ENCODE results near the gene CADM2. TPM values are rescaled to one million over a fixed set of nuclear protein-coding genes. Genes with fewer than 3 reads are reported as not detected.

The CADM2 gene
- total and polyA plus RNA-seq, 2 donors (not counting 3 experiments of a cell fraction or from before 2014, with no cell fraction given), result not detected

GRCh38 chr3:85572426-85572825 is 613.6 kb downstream of the CADM2 start:
- dilution Hi-C loops (cut with MboI; ENCODE audit: extremely low pct_ligation_motif_present, low sequenced_read_pairs), result no loop called here
- DNase-seq (ENCODE audit: low read depth, low spot score) (peak; percentile 11), FAIRE-seq (no peak)
- no peak overlapping the region for H3K9ac ChIP-seq (replicated peaks; ENCODE audit: extremely low read depth, insufficient read depth, low read length)
- H3K4me3 ChIP-seq (replicated peaks in 1 of 3; ENCODE audit: insufficient read depth in 1 of 3, low read depth in 1 of 3, low read length in 3 of 3), result no peak overlapping the region
- no peak overlapping the region for H3K27ac ChIP-seq (ENCODE audit: insufficient read depth, low read depth, low read length)
- BruUV-seq (replicated peaks), result no TSS peak
- H2AFZ ChIP-seq (ENCODE audit: low read depth, low read length), result no peak overlapping the region
- H3K36me3 ChIP-seq (ENCODE audit: control insufficient read depth in 2 of 2, extremely low read depth in 1 of 2, insufficient read depth in 2 of 2, low read length in 2 of 2), result no peaks in the 10 kb centered on the region
- no peaks in the 10 kb centered on the region for H3K79me2 ChIP-seq (ENCODE audit: control insufficient read depth, insufficient read depth, low read length)
- ChIA-PET CTCF (no interaction called here), POLR2A (no interaction called here)
- TF ChIP-seq POLR2AphosphoS5 (IDR thresholded peaks at IDR 0.05; ENCODE audit: insufficient read depth, low read depth, low read length) (no peak), MYC (IDR thresholded peaks at IDR 0.05; ENCODE audit: low read depth, low read length) (no peak), EZH2 (IDR thresholded peaks at IDR 0.05; ENCODE audit: borderline replicate concordance, low read depth, low read length, severe bottlenecking) (no peak), POLR2A (IDR thresholded peaks at IDR 0.05; ENCODE audit: low read depth, low read length) (no peak), FOS (IDR thresholded peaks at IDR 0.05; ENCODE audit: borderline replicate concordance, insufficient read depth, low read length) (no peak), JUN (IDR thresholded peaks at IDR 0.05; ENCODE audit: borderline replicate concordance, insufficient read depth, insufficient read length, low read depth) (no peak), GATA2 (IDR thresholded peaks at IDR 0.05; ENCODE audit: insufficient read depth, insufficient read length, low read depth, low read length) (no peak), CTCF (IDR thresholded peaks at IDR 0.05; ENCODE audit: extremely low read depth in 1 of 2, insufficient read depth in 1 of 2, low read depth in 1 of 2, low read length in 2 of 2) (no peak), MAX (IDR thresholded peaks at IDR 0.05; ENCODE audit: insufficient read depth, insufficient read length) (no peak)
- H3K9me1 ChIP-seq (replicated peaks; ENCODE audit: control insufficient read depth, extremely low read depth, insufficient read depth, low read length), result no peaks in the 10 kb centered on the region
- no peaks in the 10 kb centered on the region for H3K4me1 ChIP-seq (ENCODE audit: control insufficient read depth, extremely low read depth, insufficient read depth, low read length)
- H3K9me3 ChIP-seq (replicated peaks; ENCODE audit: control insufficient read depth, insufficient read depth, low read length), result no peaks in the 10 kb centered on the region
- H3K27me3 ChIP-seq (ENCODE audit: control insufficient read depth in 2 of 2, insufficient read depth in 2 of 2, low read length in 2 of 2), result no peaks in the 10 kb centered on the region
- intact Hi-C loops (cut with micrococcal nuclease), result no loop called here
- H4K20me1 ChIP-seq (replicated peaks; ENCODE audit: control insufficient read depth, extremely low read depth, insufficient read depth, low read length), result no peaks in the 10 kb centered on the region
- no peak overlapping the region for H3K4me2 ChIP-seq (ENCODE audit: insufficient read depth, low read length)
